Neuron (in vitro differentiated cells): ENCODE results near the gene CCSER2.

Experiments
- H2AFZ ChIP-seq: one replicate; pipeline ENCODE4 v1.6.1; 2013; ENCODE audit warnings: low read depth, mild to moderate bottlenecking, inconsistent platforms, low read length, moderate library complexity
- H3K27me3 ChIP-seq: one replicate; pipeline ENCODE4 v1.6.1; 2013; ENCODE audit warnings: low read length; ENCODE audit not compliant: insufficient read depth
- H3K36me3 ChIP-seq: one replicate; pipeline ENCODE4 v1.6.1; 2013; ENCODE audit warnings: low read length; ENCODE audit not compliant: insufficient read depth
- H3K4me1 ChIP-seq: one replicate; pipeline ENCODE4 v1.6.1; 2013; ENCODE audit warnings: low read length; ENCODE audit not compliant: insufficient read depth
- H3K4me3 ChIP-seq: 2 replicates; pipeline ENCODE4 v1.5.1; 2013; ENCODE audit warnings: mild to moderate bottlenecking, low read length, moderate library complexity
- H3K9me3 ChIP-seq: one replicate; pipeline ENCODE4 v1.6.1; 2013; ENCODE audit warnings: low read length

The CCSER2 gene

GRCh38 chr10:84548869-84549268 is 220.5 kb downstream of the CCSER2 start:
- peaks cover under 1% of the 10 kb centered on the region for H3K4me1 ChIP-seq
- no peak overlapping the region for H3K4me3 ChIP-seq
- H2AFZ ChIP-seq: no peak overlapping the region
- no peaks in the 10 kb centered on the region for H3K9me3 ChIP-seq
- H3K27me3 ChIP-seq: peaks cover 7% of the 10 kb centered on the region
- no peaks in the 10 kb centered on the region for H3K36me3 ChIP-seq

GRCh38 chr10:84549368-84550165 is 221.2 kb downstream of the CCSER2 start:
- H3K36me3 ChIP-seq: no peaks in the 10 kb centered on the region
- no peak overlapping the region for H2AFZ ChIP-seq
- peaks cover 7% of the 10 kb centered on the region for H3K27me3 ChIP-seq
- H3K4me1 ChIP-seq: no peaks in the 10 kb centered on the region
- no peak overlapping the region for H3K4me3 ChIP-seq
- H3K9me3 ChIP-seq: no peaks in the 10 kb centered on the region

- Histone ChIP-seq H3K36me3 (no peaks in the 10 kb centered on the region), H2AFZ (no peak overlapping the region), H3K4me1 (no peaks in the 10 kb centered on the region), H3K9me3 (no peaks in the 10 kb centered on the region), H3K27me3 (peaks cover 7% of the 10 kb centered on the region), H3K4me3 (no peak overlapping the region)
These were observed 222.5 kb downstream of the CCSER2 start for GRCh38 chr10:84550756-84551436.

GRCh38 chr10:84551437-84552120 is 223.2 kb downstream of the CCSER2 start:
- H3K9me3 ChIP-seq: no peaks in the 10 kb centered on the region
- peaks cover 3% of the 10 kb centered on the region for H3K27me3 ChIP-seq
- H3K4me1 ChIP-seq: no peaks in the 10 kb centered on the region
- H3K36me3 ChIP-seq: no peaks in the 10 kb centered on the region
- no peak overlapping the region for H3K4me3 ChIP-seq
- H2AFZ ChIP-seq: no peak overlapping the region

- no peaks in the 10 kb centered on the region for H3K36me3 ChIP-seq
These were observed 224.1 kb downstream of the CCSER2 start for GRCh38 chr10:84552478-84552877.

GRCh38 chr10:84562592-84562991 is 234.2 kb downstream of the CCSER2 start:
- H2AFZ ChIP-seq: no peak overlapping the region
- H3K36me3 ChIP-seq: no peaks in the 10 kb centered on the region
- H3K4me3 ChIP-seq: no peak overlapping the region
- no peaks in the 10 kb centered on the region for H3K9me3 ChIP-seq
- H3K4me1 ChIP-seq: no peaks in the 10 kb centered on the region
- H3K27me3 ChIP-seq: no peaks in the 10 kb centered on the region

More at GRCh38 chr10:84552478-84552877, 224.1 kb downstream of the CCSER2 start:
- Histone ChIP-seq H3K4me3 (no peak overlapping the region), H3K9me3 (no peaks in the 10 kb centered on the region), H3K4me1 (no peaks in the 10 kb centered on the region), H3K27me3 (peaks cover 3% of the 10 kb centered on the region), H2AFZ (no peak overlapping the region)

- no peak overlapping the region for H3K4me3 ChIP-seq
- H3K9me3 ChIP-seq: no peaks in the 10 kb centered on the region
- H3K27me3 ChIP-seq: no peaks in the 10 kb centered on the region
- H2AFZ ChIP-seq: no peak overlapping the region
- no peaks in the 10 kb centered on the region for H3K4me1 ChIP-seq
- no peaks in the 10 kb centered on the region for H3K36me3 ChIP-seq
These were observed 235.0 kb downstream of the CCSER2 start for GRCh38 chr10:84563355-84563754.

GRCh38 chr10:84563868-84564267 is 235.5 kb downstream of the CCSER2 start:
- H3K9me3 ChIP-seq: no peaks in the 10 kb centered on the region
- H3K27me3 ChIP-seq: no peaks in the 10 kb centered on the region
- no peaks in the 10 kb centered on the region for H3K4me1 ChIP-seq
- H3K4me3 ChIP-seq: no peak overlapping the region
- no peaks in the 10 kb centered on the region for H3K36me3 ChIP-seq
- H2AFZ ChIP-seq: no peak overlapping the region

GRCh38 chr10:84565881-84566582 is 237.6 kb downstream of the CCSER2 start:
- H2AFZ ChIP-seq: no peak overlapping the region
- no peaks in the 10 kb centered on the region for H3K4me1 ChIP-seq
- no peaks in the 10 kb centered on the region for H3K27me3 ChIP-seq
- H3K36me3 ChIP-seq: no peaks in the 10 kb centered on the region
- H3K9me3 ChIP-seq: no peaks in the 10 kb centered on the region
- H3K4me3 ChIP-seq: no peak overlapping the region

- Histone ChIP-seq H3K9me3 (no peaks in the 10 kb centered on the region), H3K27me3 (no peaks in the 10 kb centered on the region), H2AFZ (no peak overlapping the region), H3K4me3 (no peak overlapping the region), H3K36me3 (no peaks in the 10 kb centered on the region), H3K4me1 (no peaks in the 10 kb centered on the region)
These were observed 238.7 kb downstream of the CCSER2 start for GRCh38 chr10:84567133-84567532.
